BLaER1 (cell line): ENCODE measurements around the gene XRCC3.

Experiments used
- H3K27ac ChIP-seq: shearing (Covaris generic); formaldehyde crosslinking; 2 replicates; pipeline ENCODE4 v1.8.1; 2022
- H3K27me3 ChIP-seq: shearing (Covaris generic); formaldehyde crosslinking; 2 replicates; pipeline ENCODE4 v1.8.1; 2022
- H3K36me3 ChIP-seq: shearing (Covaris generic); formaldehyde crosslinking; 2 replicates; pipeline ENCODE4 v1.8.1; 2022
- H3K4me1 ChIP-seq: shearing (Covaris generic); formaldehyde crosslinking; 2 replicates; pipeline ENCODE4 v1.8.1; 2022
- H3K4me2 ChIP-seq: shearing (Covaris generic); formaldehyde crosslinking; 2 replicates; pipeline ENCODE4 v1.8.1; 2022
- H3K4me3 ChIP-seq: shearing (Covaris generic); formaldehyde crosslinking; 2 replicates; pipeline ENCODE4 v1.8.1; 2022
- H3K9ac ChIP-seq: shearing (Covaris generic); formaldehyde crosslinking; 2 replicates; pipeline ENCODE4 v1.8.1; 2022
- H3K9me3 ChIP-seq: shearing (Covaris generic); formaldehyde crosslinking; 2 replicates; pipeline ENCODE4 v1.8.1; 2022
- H4K20me1 ChIP-seq: shearing (Covaris generic); formaldehyde crosslinking; 2 replicates; pipeline ENCODE4 v1.8.1; 2022
- Cebpa-rat ChIP-seq: shearing (Covaris generic); IDR thresholded peaks from 2 replicates; pipeline ENCODE4 v1.8.1; 2022

Gene XRCC3

DNA sequence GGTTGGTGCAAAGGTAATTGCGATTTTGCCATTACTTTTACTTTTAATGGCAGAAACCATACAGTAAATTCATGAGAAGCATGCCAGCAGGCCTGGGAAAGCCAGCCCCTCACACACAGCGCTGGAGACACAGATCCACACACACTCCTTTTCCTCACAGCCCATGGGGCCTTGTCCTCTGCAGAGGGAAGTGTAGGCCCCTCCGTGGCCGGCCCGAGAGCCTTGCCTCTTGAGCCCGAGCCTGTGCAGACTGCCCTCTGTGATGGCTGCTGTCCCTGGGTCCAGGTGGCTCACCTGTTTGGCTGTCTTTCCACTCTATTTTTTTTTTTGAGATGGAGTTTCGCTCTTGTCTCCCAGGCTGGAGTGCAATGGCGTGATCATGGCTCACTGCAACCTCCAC, 39.3 kb downstream of the XRCC3 start:
- peaks cover 100% of the 10 kb centered on the region for H3K36me3 ChIP-seq

DNA sequence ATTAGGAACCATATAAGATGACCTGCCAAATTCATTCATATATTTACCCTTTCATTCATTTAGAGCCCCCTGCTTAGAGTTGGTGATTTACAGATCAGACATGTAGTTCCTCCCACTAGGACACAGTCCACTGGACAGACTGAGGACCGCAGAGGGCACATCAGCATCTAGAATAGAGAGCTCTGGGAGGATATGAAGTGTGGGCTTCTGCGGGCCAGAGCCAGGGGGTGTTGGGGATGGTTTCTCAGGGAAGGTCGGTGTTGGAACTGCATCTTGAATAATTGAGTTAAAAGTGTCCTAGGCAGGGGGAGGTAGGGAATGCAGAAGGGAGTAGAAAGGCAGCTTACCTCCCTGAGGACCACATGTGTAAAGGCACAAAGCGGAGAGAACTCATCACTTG, 43.3 kb downstream of the XRCC3 start:
- Histone ChIP-seq H3K4me1 (no peaks in the 10 kb centered on the region), H3K27ac (no peak overlapping the region), H4K20me1 (peaks cover 32% of the 10 kb centered on the region), H3K9me3 (no peaks in the 10 kb centered on the region), H3K4me2 (no peak overlapping the region), H3K27me3 (no peaks in the 10 kb centered on the region), H3K9ac (no peak overlapping the region), H3K36me3 (peaks cover 100% of the 10 kb centered on the region), H3K4me3 (no peak overlapping the region)
- no peak for TF ChIP-seq Cebpa-rat

More for the DNA sequence above, 39.3 kb downstream of the XRCC3 start:
- Histone ChIP-seq H4K20me1 (peaks cover 25% of the 10 kb centered on the region; the same call in 1 of the 2 replicates), H3K4me1 (peaks cover 7% of the 10 kb centered on the region), H3K4me3 (no peak overlapping the region), H3K4me2 (no peak overlapping the region), H3K27ac (no peak overlapping the region), H3K9ac (no peak overlapping the region), H3K9me3 (no peaks in the 10 kb centered on the region), H3K27me3 (no peaks in the 10 kb centered on the region)
- no peak for TF ChIP-seq Cebpa-rat

DNA sequence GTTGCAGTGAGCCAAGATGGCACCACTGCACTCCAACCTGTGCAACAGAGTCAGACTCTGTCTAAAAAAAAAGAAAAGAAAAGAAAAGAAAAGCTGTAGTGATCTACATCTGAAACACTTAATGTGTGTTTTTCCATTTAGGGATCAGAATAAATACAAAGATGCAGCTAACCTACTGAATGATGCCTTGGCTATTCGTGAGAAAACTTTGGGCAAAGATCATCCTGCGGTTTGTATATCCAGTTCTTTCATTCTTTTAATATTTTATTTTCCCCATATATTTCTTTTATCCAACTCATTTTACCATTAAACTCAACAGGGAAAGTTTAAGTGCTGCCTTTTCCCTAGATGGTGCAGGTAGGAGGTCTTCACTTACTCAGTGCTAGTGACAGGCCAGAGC, 45.9 kb downstream of the XRCC3 start:
- Histone ChIP-seq H3K9ac (no peak overlapping the region), H3K4me1 (no peaks in the 10 kb centered on the region), H4K20me1 (peaks cover 48% of the 10 kb centered on the region), H3K36me3 (peaks cover 100% of the 10 kb centered on the region), H3K27ac (no peak overlapping the region), H3K27me3 (no peaks in the 10 kb centered on the region), H3K9me3 (no peaks in the 10 kb centered on the region), H3K4me2 (no peak overlapping the region), H3K4me3 (no peak overlapping the region)
- TF ChIP-seq Cebpa-rat = no peak

DNA sequence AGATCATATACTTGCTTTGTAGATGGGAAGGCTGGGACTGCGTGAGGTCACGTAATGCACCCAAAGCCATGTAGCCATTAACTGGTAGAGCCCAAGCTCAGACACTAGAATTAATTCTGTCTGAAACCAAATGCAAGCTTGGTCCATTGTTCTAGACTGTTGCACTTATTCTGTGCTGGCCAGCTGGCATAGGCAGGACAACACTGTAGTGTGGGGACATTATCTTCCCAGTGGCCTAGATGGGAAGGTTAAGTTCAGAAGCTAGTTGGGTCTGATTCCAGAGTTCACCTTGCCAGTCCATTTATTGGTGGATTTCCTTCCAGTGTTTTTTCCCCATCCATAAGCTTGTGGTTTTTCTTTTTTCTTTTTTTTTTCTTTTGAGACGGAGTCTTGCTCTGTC, 47.1 kb downstream of the XRCC3 start:
- Histone ChIP-seq H4K20me1 (peaks cover 60% of the 10 kb centered on the region), H3K36me3 (peaks cover 100% of the 10 kb centered on the region)

DNA sequence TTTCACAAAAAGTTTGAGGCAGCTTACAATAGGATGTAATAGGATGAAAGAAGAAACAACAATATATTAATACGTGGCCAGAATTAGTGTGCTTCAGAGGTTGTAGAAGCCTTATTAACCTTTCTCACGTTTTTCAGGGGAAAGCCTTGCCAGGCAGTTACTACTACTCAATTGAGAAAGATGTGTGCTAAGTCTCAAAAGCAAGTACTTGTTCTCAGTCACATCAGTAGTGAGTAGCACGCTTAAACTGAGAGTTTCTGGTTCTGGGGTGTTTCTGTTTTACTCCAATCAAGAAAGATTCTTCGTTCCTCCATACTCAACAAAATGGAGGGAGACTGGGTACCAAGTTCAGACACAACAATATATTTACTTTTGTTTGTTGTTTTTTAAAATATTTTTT, 47.6 kb downstream of the XRCC3 start:
- H3K36me3 ChIP-seq = peaks cover 100% of the 10 kb centered on the region

More for the DNA sequence above, 47.1 kb downstream of the XRCC3 start:
- H3K9me3 ChIP-seq = no peaks in the 10 kb centered on the region
- H3K4me3 ChIP-seq = no peak overlapping the region
- H3K4me2 ChIP-seq = no peak overlapping the region
- no peak overlapping the region for H3K27ac ChIP-seq
- no peak for TF ChIP-seq Cebpa-rat
- H3K4me1 ChIP-seq = peaks cover 7% of the 10 kb centered on the region
- H3K27me3 ChIP-seq = no peaks in the 10 kb centered on the region
- no peak overlapping the region for H3K9ac ChIP-seq

DNA sequence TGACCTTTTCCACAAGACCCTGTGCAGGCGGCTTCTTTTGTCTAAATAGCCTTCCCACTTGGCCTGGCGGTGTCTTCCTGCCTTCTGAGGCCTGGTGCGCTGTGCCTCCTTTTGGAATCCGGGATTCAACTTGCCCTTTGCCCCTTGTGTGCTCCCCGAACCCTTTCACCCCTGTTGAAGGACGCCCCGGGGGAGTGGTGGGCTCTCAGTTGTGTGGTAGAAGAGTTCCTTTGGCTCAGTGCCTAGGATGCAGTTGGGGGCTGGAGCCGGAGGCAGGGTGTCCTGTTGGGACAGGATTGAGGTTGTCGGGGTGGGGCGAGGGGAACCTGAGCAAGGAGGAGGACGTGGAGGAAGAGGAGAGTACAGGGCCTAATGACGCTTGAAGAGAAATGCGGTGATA, 51.7 kb downstream of the XRCC3 start:
- Histone ChIP-seq H4K20me1 (peaks cover 92% of the 10 kb centered on the region), H3K4me2 (peak overlapping the region; percentile 24; the same call in 1 of the 2 replicates), H3K27me3 (no peaks in the 10 kb centered on the region), H3K4me3 (no peak overlapping the region), H3K9me3 (no peaks in the 10 kb centered on the region), H3K9ac (no peak overlapping the region), H3K36me3 (peaks cover 100% of the 10 kb centered on the region), H3K4me1 (peaks cover 7% of the 10 kb centered on the region), H3K27ac (no peak overlapping the region)
- TF ChIP-seq Cebpa-rat = no peak

More for the DNA sequence above, 47.6 kb downstream of the XRCC3 start:
- no peak overlapping the region for H3K27ac ChIP-seq
- H4K20me1 ChIP-seq = peaks cover 62% of the 10 kb centered on the region
- H3K4me1 ChIP-seq = peaks cover 7% of the 10 kb centered on the region
- no peaks in the 10 kb centered on the region for H3K27me3 ChIP-seq
- TF ChIP-seq Cebpa-rat = no peak
- no peak overlapping the region for H3K9ac ChIP-seq
- H3K4me2 ChIP-seq = no peak overlapping the region
- H3K4me3 ChIP-seq = no peak overlapping the region
- no peaks in the 10 kb centered on the region for H3K9me3 ChIP-seq

DNA sequence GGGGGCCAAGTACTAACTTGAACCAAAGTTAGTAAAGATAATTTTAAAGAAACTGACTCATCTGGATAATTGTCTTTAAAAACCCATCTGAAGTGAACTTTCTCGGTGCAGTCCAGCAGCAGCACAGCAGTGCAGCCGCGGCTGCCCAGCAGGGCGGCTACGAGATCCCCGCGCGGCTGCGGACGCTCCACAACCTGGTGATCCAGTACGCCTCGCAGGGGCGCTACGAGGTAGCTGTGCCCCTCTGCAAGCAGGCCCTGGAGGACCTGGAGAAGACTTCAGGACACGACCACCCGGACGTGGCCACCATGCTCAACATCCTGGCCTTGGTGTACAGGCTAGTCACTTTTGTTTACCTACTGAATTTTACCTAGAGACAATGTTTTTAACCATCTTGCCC, 52.7 kb downstream of the XRCC3 start:
- H3K9me3 ChIP-seq = no peaks in the 10 kb centered on the region
- H3K27me3 ChIP-seq = no peaks in the 10 kb centered on the region
- no peak overlapping the region for H3K4me3 ChIP-seq
- TF ChIP-seq Cebpa-rat = no peak
- H3K4me1 ChIP-seq = peaks cover 7% of the 10 kb centered on the region
- no peak overlapping the region for H3K27ac ChIP-seq
- no peak overlapping the region for H3K4me2 ChIP-seq
- H4K20me1 ChIP-seq = peaks cover 93% of the 10 kb centered on the region
- peaks cover 100% of the 10 kb centered on the region for H3K36me3 ChIP-seq
- no peak overlapping the region for H3K9ac ChIP-seq

DNA sequence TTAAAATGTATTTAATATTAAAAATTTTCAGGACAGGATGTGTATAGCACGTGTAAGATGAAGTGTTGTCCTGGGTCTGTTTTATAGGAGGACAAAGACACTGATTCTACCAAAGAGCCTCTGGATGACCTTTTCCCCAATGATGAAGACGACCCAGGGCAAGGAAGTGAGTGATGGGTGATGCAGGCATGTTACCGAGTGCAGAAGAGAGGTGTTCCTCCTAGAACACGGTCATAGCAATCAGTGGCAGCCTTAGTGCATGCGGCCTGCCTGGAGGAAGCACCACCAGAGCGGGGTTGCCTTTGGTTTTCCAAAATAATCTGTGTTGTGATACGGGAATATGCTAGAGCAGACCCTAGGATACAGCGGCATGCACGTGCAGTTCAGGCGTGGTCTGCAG, 53.2 kb downstream of the XRCC3 start:
- H3K4me1 ChIP-seq = peaks cover 7% of the 10 kb centered on the region
- no peak overlapping the region for H3K9ac ChIP-seq
- H4K20me1 ChIP-seq = peaks cover 93% of the 10 kb centered on the region
- H3K36me3 ChIP-seq = peaks cover 100% of the 10 kb centered on the region
- no peaks in the 10 kb centered on the region for H3K27me3 ChIP-seq
- no peak for TF ChIP-seq Cebpa-rat
- H3K27ac ChIP-seq = no peak overlapping the region
- no peak overlapping the region for H3K4me2 ChIP-seq
- no peaks in the 10 kb centered on the region for H3K9me3 ChIP-seq
- H3K4me3 ChIP-seq = no peak overlapping the region

DNA sequence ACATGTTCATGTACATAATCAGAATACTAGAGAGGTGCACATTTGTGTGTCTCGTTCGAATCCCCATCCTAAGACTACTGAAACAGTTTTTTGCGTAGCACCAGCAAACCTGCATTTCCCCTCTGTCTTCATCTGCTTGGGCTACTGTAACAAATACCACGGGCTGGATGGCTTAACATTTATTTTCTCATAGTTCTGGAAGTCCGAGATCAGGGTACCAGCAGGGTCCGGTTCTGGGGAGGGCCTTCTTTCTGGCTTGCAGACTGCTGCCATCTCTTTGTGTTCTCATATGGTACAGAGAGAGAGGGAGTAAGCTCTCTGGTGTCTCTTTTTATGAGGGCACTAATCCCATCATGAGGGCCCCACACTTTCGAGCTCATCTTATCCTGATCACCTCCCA, 55.6 kb downstream of the XRCC3 start:
- H3K9ac ChIP-seq = no peak overlapping the region
- no peak overlapping the region for H3K27ac ChIP-seq
- H3K4me3 ChIP-seq = no peak overlapping the region
- peaks cover 93% of the 10 kb centered on the region for H4K20me1 ChIP-seq
- TF ChIP-seq Cebpa-rat = no peak
- H3K4me1 ChIP-seq = peaks cover 7% of the 10 kb centered on the region
- H3K9me3 ChIP-seq = no peaks in the 10 kb centered on the region
- H3K4me2 ChIP-seq = no peak overlapping the region
- no peaks in the 10 kb centered on the region for H3K27me3 ChIP-seq
- H3K36me3 ChIP-seq = peaks cover 100% of the 10 kb centered on the region

DNA sequence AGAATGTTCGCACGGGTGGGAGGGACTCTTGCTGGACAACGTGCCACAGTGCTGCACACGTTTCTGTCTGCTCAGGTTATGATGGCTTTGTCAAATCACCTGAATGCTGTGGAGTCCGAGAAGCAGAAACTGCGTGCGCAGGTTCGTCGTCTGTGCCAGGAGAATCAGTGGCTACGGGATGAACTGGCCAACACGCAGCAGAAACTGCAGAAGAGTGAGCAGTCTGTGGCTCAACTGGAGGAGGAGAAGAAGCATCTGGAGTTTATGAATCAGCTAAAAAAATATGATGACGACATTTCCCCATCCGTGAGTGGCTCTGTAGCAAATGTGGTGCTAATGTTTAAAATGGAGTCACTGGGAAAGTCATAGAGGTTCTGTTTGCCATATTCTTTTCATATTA, 57.8 kb downstream of the XRCC3 start:
- Histone ChIP-seq H3K36me3 (peaks cover 99% of the 10 kb centered on the region), H3K27me3 (no peaks in the 10 kb centered on the region), H3K4me3 (no peak overlapping the region), H4K20me1 (peaks cover 96% of the 10 kb centered on the region), H3K9ac (no peak overlapping the region), H3K27ac (no peak overlapping the region), H3K9me3 (no peaks in the 10 kb centered on the region), H3K4me1 (no peaks in the 10 kb centered on the region), H3K4me2 (no peak overlapping the region)
- TF ChIP-seq Cebpa-rat = no peak

DNA sequence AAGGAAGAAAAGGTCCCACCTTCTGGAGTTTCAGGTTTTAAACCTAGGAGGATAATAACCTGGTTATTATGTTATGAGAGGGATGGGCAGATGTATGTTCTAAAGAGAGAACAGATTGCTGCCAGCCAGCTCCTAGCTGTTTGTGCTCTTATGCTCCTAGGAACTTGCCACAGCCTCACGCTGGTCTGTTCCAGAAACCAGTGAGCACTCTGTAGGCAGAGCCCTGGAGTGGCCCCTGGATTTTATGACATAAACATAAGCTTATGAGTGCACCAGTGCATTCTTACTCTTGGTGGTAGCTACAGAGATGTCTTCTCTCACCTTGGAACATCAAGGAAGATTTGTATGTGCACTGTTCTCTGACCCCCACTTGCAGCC, 58.5 kb downstream of the XRCC3 start:
- Histone ChIP-seq H3K27me3 (no peaks in the 10 kb centered on the region), H3K9me3 (no peaks in the 10 kb centered on the region), H3K9ac (no peak overlapping the region), H3K4me2 (no peak overlapping the region), H3K27ac (no peak overlapping the region), H3K36me3 (peaks cover 99% of the 10 kb centered on the region), H3K4me3 (no peak overlapping the region), H4K20me1 (peaks cover 96% of the 10 kb centered on the region), H3K4me1 (no peaks in the 10 kb centered on the region)
- TF ChIP-seq Cebpa-rat = no peak
